ENCODE results near the gene MYL7.
"Not testable (repeated sequence)": the region's sequence is repeated elsewhere in the genome, so short reads cannot be mapped to it uniquely, and the experiment has no call there.

The MYL7 gene

GRCh38 chr7:44177570-44178131 lies 36.5 kb upstream of the MYL7 start:
- no peak overlapping the region for H4K12ac ChIP-seq (ENCODE audit: low read depth, low read length)

GRCh38 chr7:44176486-44176885 lies 35.4 kb upstream of the MYL7 start:
- Histone ChIP-seq H3K27me3 (ENCODE audit: insufficient read depth, low read length) (peaks cover 2% of the 10 kb centered on the region), H3K18ac (ENCODE audit: low read length) (no peak overlapping the region), H3K36me3 (ENCODE audit: control insufficient read depth in 1 of 2, insufficient read depth in 2 of 2, low read length in 2 of 2) (no peaks in the 10 kb centered on the region), H3K4me2 (ENCODE audit: low read length) (no peak overlapping the region), H3K4me1 (ENCODE audit: control insufficient read depth in 1 of 2, insufficient read depth in 2 of 2, low read length in 2 of 2) (no peaks in the 10 kb centered on the region), H2BK12ac (ENCODE audit: low read length) (no peak overlapping the region), H3K4ac (ENCODE audit: low read depth, low read length) (no peak overlapping the region), H3K9me3 (ENCODE audit: insufficient read depth, low read depth, low read length) (peaks cover 5% of the 10 kb centered on the region), H3K23ac (ENCODE audit: low read length) (no peak overlapping the region), H2AFZ (ENCODE audit: insufficient read depth, low read length, poor library complexity) (no peak overlapping the region), H4K12ac (ENCODE audit: low read depth, low read length) (no peak overlapping the region), H2AK5ac (ENCODE audit: low read length) (no peak overlapping the region), H3K79me2 (ENCODE audit: control insufficient read depth, insufficient read depth, low read length, poor library complexity) (no peaks in the 10 kb centered on the region), H2BK5ac (ENCODE audit: low read depth, low read length, poor library complexity) (no peak overlapping the region), H3K14ac (ENCODE audit: low read length) (no peak overlapping the region), H4K91ac (ENCODE audit: low read depth, low read length) (no peak overlapping the region), H3K27ac (ENCODE audit: low read depth, low read length) (no peak overlapping the region), H4K8ac (ENCODE audit: low read depth, low read length) (no peak overlapping the region), H3K9ac (ENCODE audit: low read length) (no peak overlapping the region), H2BK120ac (ENCODE audit: insufficient read depth, low read length, poor library complexity) (no peak overlapping the region), H3K4me3 (ENCODE audit: low read depth, low read length) (no peak overlapping the region), H3K79me1 (ENCODE audit: low read length) (no peaks in the 10 kb centered on the region)
- DNase-seq, result no peak
- no CpG with 5 or more reads among the region's 7 CpGs for WGBS (ENCODE audit: extremely low coverage, insufficient coverage, insufficient read length)

More at GRCh38 chr7:44177570-44178131, 36.5 kb upstream of the MYL7 start:
- no peaks in the 10 kb centered on the region for H3K79me2 ChIP-seq (ENCODE audit: control insufficient read depth, insufficient read depth, low read length, poor library complexity)
- H4K91ac ChIP-seq (ENCODE audit: low read depth, low read length), result no peak overlapping the region
- H3K36me3 ChIP-seq (ENCODE audit: control insufficient read depth in 1 of 2, insufficient read depth in 2 of 2, low read length in 2 of 2), result no peaks in the 10 kb centered on the region
- no peak overlapping the region for H3K9ac ChIP-seq (ENCODE audit: low read length)
- no peak overlapping the region for H2AK5ac ChIP-seq (ENCODE audit: low read length)
- H3K27ac ChIP-seq (ENCODE audit: low read depth, low read length), result no peak overlapping the region
- H3K27me3 ChIP-seq (ENCODE audit: insufficient read depth, low read length), result peaks cover 2% of the 10 kb centered on the region
- H3K23ac ChIP-seq (ENCODE audit: low read length), result no peak overlapping the region
- no peak overlapping the region for H3K4ac ChIP-seq (ENCODE audit: low read depth, low read length)
- no peak overlapping the region for H4K8ac ChIP-seq (ENCODE audit: low read depth, low read length)
- H3K4me2 ChIP-seq (ENCODE audit: low read length), result no peak overlapping the region
- H2BK12ac ChIP-seq (ENCODE audit: low read length), result no peak overlapping the region
- WGBS (ENCODE audit: extremely low coverage, insufficient coverage, insufficient read length), result no CpG with 5 or more reads among the region's 4 CpGs
- no peak overlapping the region for H3K18ac ChIP-seq (ENCODE audit: low read length)
- H2BK120ac ChIP-seq (ENCODE audit: insufficient read depth, low read length, poor library complexity), result no peak overlapping the region
- H3K4me1 ChIP-seq (ENCODE audit: control insufficient read depth in 1 of 2, insufficient read depth in 2 of 2, low read length in 2 of 2), result no peaks in the 10 kb centered on the region
- no peak overlapping the region for H3K4me3 ChIP-seq (ENCODE audit: low read depth, low read length)
- no peak overlapping the region for H2AFZ ChIP-seq (ENCODE audit: insufficient read depth, low read length, poor library complexity)
- H3K9me3 ChIP-seq (ENCODE audit: insufficient read depth, low read depth, low read length), result peaks cover 4% of the 10 kb centered on the region
- no peaks in the 10 kb centered on the region for H3K79me1 ChIP-seq (ENCODE audit: low read length)
- H2BK5ac ChIP-seq (ENCODE audit: low read depth, low read length, poor library complexity), result no peak overlapping the region
- H3K14ac ChIP-seq (ENCODE audit: low read length), result no peak overlapping the region
- DNase-seq, result peak in 1 of 2 donors; percentile 39

GRCh38 chr7:44175730-44176129 lies 34.6 kb upstream of the MYL7 start:
- H3K79me1 ChIP-seq (ENCODE audit: low read length), result no peaks in the 10 kb centered on the region
- no peak overlapping the region for H3K23ac ChIP-seq (ENCODE audit: low read length)
- no peak overlapping the region for H3K27ac ChIP-seq (ENCODE audit: low read depth, low read length)
- H3K36me3 ChIP-seq (ENCODE audit: control insufficient read depth in 1 of 2, insufficient read depth in 2 of 2, low read length in 2 of 2), result no peaks in the 10 kb centered on the region
- no peak overlapping the region for H4K8ac ChIP-seq (ENCODE audit: low read depth, low read length)
- H3K4ac ChIP-seq (ENCODE audit: low read depth, low read length), result no peak overlapping the region
- peaks cover 5% of the 10 kb centered on the region for H3K9me3 ChIP-seq (ENCODE audit: insufficient read depth, low read depth, low read length)
- H2AFZ ChIP-seq (ENCODE audit: insufficient read depth, low read length, poor library complexity), result no peak overlapping the region
- no peak overlapping the region for H3K4me2 ChIP-seq (ENCODE audit: low read length)
- H3K9ac ChIP-seq (ENCODE audit: low read length), result no peak overlapping the region
- peaks cover 2% of the 10 kb centered on the region for H3K27me3 ChIP-seq (ENCODE audit: insufficient read depth, low read length)
- H2BK5ac ChIP-seq (ENCODE audit: low read depth, low read length, poor library complexity), result no peak overlapping the region
- H3K4me1 ChIP-seq (ENCODE audit: control insufficient read depth in 1 of 2, insufficient read depth in 2 of 2, low read length in 2 of 2), result no peaks in the 10 kb centered on the region
- no peak overlapping the region for H3K4me3 ChIP-seq (ENCODE audit: low read depth, low read length)
- H3K14ac ChIP-seq (ENCODE audit: low read length), result no peak overlapping the region
- no peaks in the 10 kb centered on the region for H3K79me2 ChIP-seq (ENCODE audit: control insufficient read depth, insufficient read depth, low read length, poor library complexity)
- H4K12ac ChIP-seq (ENCODE audit: low read depth, low read length), result no peak overlapping the region
- H2BK12ac ChIP-seq (ENCODE audit: low read length), result no peak overlapping the region
- no peak overlapping the region for H4K91ac ChIP-seq (ENCODE audit: low read depth, low read length)
- H3K18ac ChIP-seq (ENCODE audit: low read length), result no peak overlapping the region
- no peak overlapping the region for H2AK5ac ChIP-seq (ENCODE audit: low read length)
- WGBS (ENCODE audit: extremely low coverage, insufficient coverage, insufficient read length), result no CpG with 5 or more reads among the region's 3 CpGs
- no peak overlapping the region for H2BK120ac ChIP-seq (ENCODE audit: insufficient read depth, low read length, poor library complexity)
- DNase-seq, result no peak

GRCh38 chr7:44174694-44174948 lies 33.5 kb upstream of the MYL7 start:
- not testable (repeated sequence) for H2BK5ac ChIP-seq (ENCODE audit: low read depth, low read length, poor library complexity); H3K27me3 ChIP-seq (ENCODE audit: insufficient read depth, low read length); H3K9me3 ChIP-seq (ENCODE audit: insufficient read depth, low read depth, low read length); H3K23ac ChIP-seq (ENCODE audit: low read length); H3K18ac ChIP-seq (ENCODE audit: low read length); H2AFZ ChIP-seq (ENCODE audit: insufficient read depth, low read length, poor library complexity); H3K4ac ChIP-seq (ENCODE audit: low read depth, low read length); H3K4me3 ChIP-seq (ENCODE audit: low read depth, low read length); H4K12ac ChIP-seq (ENCODE audit: low read depth, low read length); H4K8ac ChIP-seq (ENCODE audit: low read depth, low read length); H3K4me1 ChIP-seq (ENCODE audit: control insufficient read depth in 1 of 2, insufficient read depth in 2 of 2, low read length in 2 of 2); H3K4me2 ChIP-seq (ENCODE audit: low read length); H3K36me3 ChIP-seq (ENCODE audit: control insufficient read depth in 1 of 2, insufficient read depth in 2 of 2, low read length in 2 of 2); H2BK12ac ChIP-seq (ENCODE audit: low read length); H4K91ac ChIP-seq (ENCODE audit: low read depth, low read length); H2BK120ac ChIP-seq (ENCODE audit: insufficient read depth, low read length, poor library complexity); H3K9ac ChIP-seq (ENCODE audit: low read length); H3K79me2 ChIP-seq (ENCODE audit: control insufficient read depth, insufficient read depth, low read length, poor library complexity); DNase-seq; H3K79me1 ChIP-seq (ENCODE audit: low read length); H3K14ac ChIP-seq (ENCODE audit: low read length); H3K27ac ChIP-seq (ENCODE audit: low read depth, low read length); H2AK5ac ChIP-seq (ENCODE audit: low read length)
- no CpG with 5 or more reads among the region's 1 CpG for WGBS (ENCODE audit: extremely low coverage, insufficient coverage, insufficient read length)
